HL-60/S4 treated with phorbol 12-myristate 13-acetate at 8.2 ng/mL for 4 days and 3 days (cell line): ENCODE measurements around the gene EHBP1.

Source experiments
- in situ Hi-C: fragments of 300-500 bp; cut with MboI; formaldehyde crosslinking; loops from 2 replicates; pipeline ENCODE4 v1.15.0; 2022; ENCODE audit warnings: low sequenced_read_pairs

Gene EHBP1

GRCh38 chr2:62705007-62705829, at the start of gene EHBP1:
TSS of gene EHBP1 (plus strand) at chr2:62705713. CDS start at chr2:62707192, 1,479 bp downstream.
- in situ Hi-C loops = no loop called here

GRCh38 chr2:62657783-62658182, 47.7 kb upstream of the EHBP1 start:
- in situ Hi-C loops = no loop called here

GRCh38 chr2:62658891-62659290, 46.6 kb upstream of the EHBP1 start:
- in situ Hi-C loops = no loop called here

GRCh38 chr2:62660087-62660486, 45.4 kb upstream of the EHBP1 start:
- in situ Hi-C loops = no loop called here

GRCh38 chr2:62660582-62661262, 44.8 kb upstream of the EHBP1 start:
- in situ Hi-C loops = no loop called here

GRCh38 chr2:62661263-62661635, 44.3 kb upstream of the EHBP1 start:
- in situ Hi-C loops = no loop called here

GRCh38 chr2:62662131-62662530, 43.4 kb upstream of the EHBP1 start:
- in situ Hi-C loops = no loop called here

GRCh38 chr2:62662554-62662953, 43.0 kb upstream of the EHBP1 start:
- in situ Hi-C loops = no loop called here

GRCh38 chr2:62663411-62663810, 42.1 kb upstream of the EHBP1 start:
- in situ Hi-C loops = no loop called here

GRCh38 chr2:62663920-62664795, 41.4 kb upstream of the EHBP1 start:
- in situ Hi-C loops = no loop called here

- in situ Hi-C loops = no loop called here
These were observed 40.1 kb upstream of the EHBP1 start for GRCh38 chr2:62665446-62665845.

GRCh38 chr2:62669180-62669579, 36.3 kb upstream of the EHBP1 start:
- in situ Hi-C loops = no loop called here

- in situ Hi-C loops = no loop called here
These were observed 32.9 kb upstream of the EHBP1 start for GRCh38 chr2:62672601-62673000.

GRCh38 chr2:62675062-62675461, 30.5 kb upstream of the EHBP1 start:
- in situ Hi-C loops = no loop called here

- in situ Hi-C loops = no loop called here
These were observed 20.3 kb upstream of the EHBP1 start for GRCh38 chr2:62685256-62685655.

- in situ Hi-C loops = no loop called here
These were observed 19.4 kb upstream of the EHBP1 start for GRCh38 chr2:62686012-62686685.

- in situ Hi-C loops = no loop called here
These were observed 17.9 kb upstream of the EHBP1 start for GRCh38 chr2:62687636-62688035.

GRCh38 chr2:62688771-62689170, 16.7 kb upstream of the EHBP1 start:
- in situ Hi-C loops = no loop called here

GRCh38 chr2:62691186-62691585, 14.3 kb upstream of the EHBP1 start:
- in situ Hi-C loops = no loop called here

- in situ Hi-C loops = no loop called here
These were observed 13.3 kb upstream of the EHBP1 start for GRCh38 chr2:62692225-62692624.

- in situ Hi-C loops = no loop called here
These were observed 6.9 kb upstream of the EHBP1 start for GRCh38 chr2:62698653-62699052.
